Measurements from ENCODE around the gene CLASRP.

GRCh38 chr19:45114116-45114515 is 75.3 kb downstream of the CLASRP start:
- TF ChIP-seq, protein P1, sequence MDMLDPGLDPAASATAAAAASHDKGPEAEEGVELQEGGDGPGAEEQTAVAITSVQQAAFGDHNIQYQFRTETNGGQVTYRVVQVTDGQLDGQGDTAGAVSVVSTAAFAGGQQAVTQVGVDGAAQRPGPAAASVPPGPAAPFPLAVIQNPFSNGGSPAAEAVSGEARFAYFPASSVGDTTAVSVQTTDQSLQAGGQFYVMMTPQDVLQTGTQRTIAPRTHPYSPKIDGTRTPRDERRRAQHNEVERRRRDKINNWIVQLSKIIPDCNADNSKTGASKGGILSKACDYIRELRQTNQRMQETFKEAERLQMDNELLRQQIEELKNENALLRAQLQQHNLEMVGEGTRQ (IDR thresholded peaks at IDR 0.05; ENCODE audit: low read length) = no peak
- TF ChIP-seq SRF (IDR thresholded peaks at IDR 0.05; ENCODE audit: low read depth, low read length) = no peak
- TF ChIP-seq POLR2A (IDR thresholded peaks at IDR 0.05; ENCODE audit: control extremely low read depth in 1 of 2, low read depth in 2 of 2, low read length in 2 of 2) = no peak

Measured in H1 (cell line).